B cell (primary cell): ENCODE results near the gene COG3. TPM values are rescaled to one million over a fixed set of nuclear protein-coding genes. Genes with fewer than 3 reads are reported as not detected.

Experiments used
- ATAC-seq: fragments of 200-7000 bp; cut with Tn5 transposase; one replicate; pipeline ENCODE4 v1.10.0; 2021; ENCODE audit warnings: low read depth, mild to moderate bottlenecking, moderate number of reproducible peaks, moderate library complexity
- CTCF ChIA-PET: fragments of 350-600 bp; sonication (Branson Sonifier 250); formaldehyde crosslinking; loops from one replicate; lab custom pipeline; 2021; ENCODE audit warnings: antibody characterized with exemption, inconsistent platforms; lab: Charles Lee
- POLR2A ChIA-PET: fragments of 350-600 bp; sonication (Branson Sonifier 250); formaldehyde crosslinking; loops from one replicate; lab custom pipeline; 2021; ENCODE audit warnings: antibody characterized with exemption; lab: Charles Lee
- DNase-seq: peaks from one replicate; pipeline ENCODE4 v3.0.0; 2013
- H2AFZ ChIP-seq: 2 replicates; pipeline ENCODE4 v1.6.1; 2012; ENCODE audit warnings: mild to moderate bottlenecking, low read depth, low read length; ENCODE audit not compliant: insufficient read depth, poor library complexity, severe bottlenecking
- H3K27ac ChIP-seq, 2 donors: 1 replicate in 1 of 2; 2 replicates in 1 of 2; pipeline ENCODE4 v1.5.1; 2012 to 2013; ENCODE audit warnings: low read length in 2 of 2, mild to moderate bottlenecking in 2 of 2, moderate library complexity in 1 of 2
- H3K27me3 ChIP-seq, 4 experiments: fragments of 200-600 bp in 1 of 4; sonication (generic) in 1 of 4; replicated peaks in 1 of 4; 1 replicate in 2 of 4; 2 replicates in 2 of 4; pipeline versions ENCODE4 v1.6.1 to v1.7.0; 2013 to 2016; ENCODE audit warnings: low read length in 3 of 4, mild to moderate bottlenecking in 2 of 4, mixed read lengths in 1 of 4, moderate library complexity in 1 of 4; ENCODE audit not compliant: insufficient read depth in 4 of 4, control insufficient read depth in 3 of 4; ENCODE audit errors: control extremely low read depth in 1 of 4
- H3K36me3 ChIP-seq, 2 experiments: replicated peaks in 1 of 2; 1 replicate in 1 of 2; 2 replicates in 1 of 2; pipeline versions ENCODE4 v1.6.1 to v1.7.1; 2013; ENCODE audit warnings: low read length in 1 of 2; ENCODE audit not compliant: insufficient read depth in 2 of 2, control insufficient read depth in 1 of 2; ENCODE audit errors: control extremely low read depth in 1 of 2, extremely low read depth in 1 of 2
- H3K4me1 ChIP-seq, 2 donors: fragments of 200-600 bp in 1 of 2; sonication (generic) in 1 of 2; 1 replicate in 1 of 2; 2 replicates in 1 of 2; pipeline versions ENCODE4 v1.5.1 to v1.6.1; 2013 to 2017; ENCODE audit warnings: low read length in 2 of 2; ENCODE audit not compliant: control insufficient read depth in 2 of 2, insufficient read depth in 2 of 2
- H3K4me2 ChIP-seq: replicated peaks from 2 replicates; pipeline ENCODE3; 2012; ENCODE audit warnings: mild to moderate bottlenecking, low read depth, low read length; ENCODE audit not compliant: poor library complexity, severe bottlenecking
- H3K4me3 ChIP-seq, 5 experiments: fragments of 200-600 bp in 1 of 5; sonication (generic) in 1 of 5; 1 replicate in 3 of 5; 2 replicates in 2 of 5; pipeline versions ENCODE4 v1.5.1 to v1.7.0; 2011 to 2016; ENCODE audit warnings: low read length in 4 of 5, mild to moderate bottlenecking in 4 of 5, low read depth in 2 of 5, control low read depth in 1 of 5, moderate library complexity in 1 of 5; ENCODE audit not compliant: insufficient read depth in 1 of 5; ENCODE audit errors: control extremely low read depth in 1 of 5, extremely low read depth in 1 of 5
- H3K79me2 ChIP-seq: fragments of 200-600 bp; sonication (generic); one replicate; pipeline ENCODE4 v1.6.0; 2016; ENCODE audit warnings: low read length; ENCODE audit not compliant: control insufficient read depth, insufficient read depth
- H3K9ac ChIP-seq: fragments of 200-600 bp; sonication (generic); 2 replicates; pipeline ENCODE4 v1.6.1; 2017; ENCODE audit warnings: mild to moderate bottlenecking, low read length, moderate library complexity
- H3K9me3 ChIP-seq, 3 donors: one replicate each; pipeline versions ENCODE4 v1.6.1 to v1.7.1; 2013; ENCODE audit warnings: low read length in 2 of 3; ENCODE audit not compliant: control insufficient read depth in 2 of 3, insufficient read depth in 1 of 3; ENCODE audit errors: control extremely low read depth in 1 of 3
- H4K20me1 ChIP-seq: 2 replicates; pipeline ENCODE4 v1.6.0; 2012; ENCODE audit warnings: mild to moderate bottlenecking, low read length; ENCODE audit not compliant: insufficient read depth, control insufficient read depth, poor library complexity, severe bottlenecking
- H3K27ac Mint-ChIP-seq: one replicate; pipeline ENCODE4 v1.8.0; 2021; ENCODE audit warnings: mixed read lengths
- H3K27me3 Mint-ChIP-seq: one replicate; pipeline ENCODE4 v1.8.0; 2021; ENCODE audit warnings: mixed read lengths
- H3K4me1 Mint-ChIP-seq: one replicate; pipeline ENCODE4 v1.8.0; 2021; ENCODE audit warnings: mixed read lengths
- H3K4me3 Mint-ChIP-seq: one replicate; pipeline ENCODE4 v1.8.0; 2021; ENCODE audit warnings: mixed read lengths
- H3K9me3 Mint-ChIP-seq: one replicate; pipeline ENCODE4 v1.8.0; 2022; ENCODE audit warnings: mixed read lengths; ENCODE audit not compliant: insufficient read depth
- CTCF ChIP-seq: fragments of 200-600 bp; IDR thresholded peaks from one replicate; pipeline ENCODE4 v1.8.0; 2022; ENCODE audit warnings: antibody characterized with exemption, mild to moderate bottlenecking
- EZH2 ChIP-seq: IDR thresholded peaks from 2 replicates; pipeline ENCODE4 v1.6.1; 2012; ENCODE audit warnings: borderline replicate concordance, low read depth, mild to moderate bottlenecking, moderate library complexity, low read length; ENCODE audit not compliant: insufficient read depth, poor library complexity, severe bottlenecking
- WGBS: methylation state at CpG from one replicate; pipeline ENCODE4 v1.1.5; 2013; ENCODE audit warnings: missing lambda C conversion rate; ENCODE audit not compliant: insufficient coverage; 5-methylcytosine and 5-hydroxymethylcytosine counted together
- intact Hi-C: fragments of 100-400 bp; cut with micrococcal nuclease; formaldehyde crosslinking; loops from one replicate; pipeline ENCODE4 v1.10.0; 2022
- polyA plus RNA-seq: library from polyadenylated mRNA; depleted of rRNA; stranded (reverse); fragments of >200 nt; gene quantifications from 2 replicates; pipeline ENCODE4 v1.2.3, GENCODE V29; 2012
- total RNA-seq, 2 donors: library from RNA; stranded (reverse); fragments of 120-200 nt in 1 of 2; gene quantifications; 1 replicate in 1 of 2; 2 replicates in 1 of 2; pipeline versions ENCODE4 v1.2.3 to v1.2.4, GENCODE V29; 2013 to 2022

COG3 gene
- total and polyA plus RNA-seq, 2 donors (not counting 1 experiment from before 2014, with no cell fraction given): 29.5 to 37.3 TPM

GRCh38 chr13:45575830-45576180, 111.1 kb downstream of the COG3 start:
- Histone ChIP-seq H3K9me3 (no peaks in the 10 kb centered on the region), H3K27ac (no peak overlapping the region), H3K4me1 (no peaks in the 10 kb centered on the region), H3K36me3 (no peaks in the 10 kb centered on the region), H3K79me2 (no peaks in the 10 kb centered on the region), H3K27me3 (peaks cover 0 to 4% (median 1%) of the 10 kb centered on the region in 4 experiments), H3K4me3 (no peak overlapping the region), H4K20me1 (no peaks in the 10 kb centered on the region), H3K9ac (no peak overlapping the region), H3K4me2 (no peak overlapping the region), H2AFZ (no peak overlapping the region)
- ChIA-PET CTCF (no interaction called here), POLR2A (no interaction called here)
- no peaks in the 10 kb centered on the region for H3K9me3 Mint-ChIP-seq
- H3K27me3 Mint-ChIP-seq: peaks cover 25% of the 10 kb centered on the region
- intact Hi-C loops: no loop called here
- no peak overlapping the region for H3K27ac Mint-ChIP-seq
- no peak overlapping the region for H3K4me3 Mint-ChIP-seq
- H3K4me1 Mint-ChIP-seq: no peaks in the 10 kb centered on the region
- no CpG with 5 or more reads among the region's 1 CpG for WGBS
- TF ChIP-seq EZH2 (no peak), CTCF (no peak)
- ATAC-seq: no peak
- no peak for DNase-seq

DNA sequence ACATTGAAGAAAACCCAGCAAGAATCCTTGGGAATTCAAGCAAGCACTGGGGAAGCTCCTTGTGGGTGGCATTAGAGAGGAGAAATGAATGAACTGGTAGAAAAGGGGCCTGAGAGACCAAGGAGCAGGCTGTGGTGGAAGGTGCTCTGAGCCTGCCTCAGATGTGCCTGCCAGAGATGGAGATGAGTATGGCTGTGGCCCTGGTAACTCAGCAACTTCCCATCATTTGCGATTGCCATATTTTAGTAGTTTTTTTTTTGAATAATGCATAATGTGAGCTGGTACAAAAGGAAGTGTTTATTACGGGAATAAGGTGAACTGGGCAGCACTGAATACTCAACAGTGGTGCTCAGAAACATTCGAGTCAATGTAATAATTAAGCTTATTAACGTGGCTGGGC, 111.7 kb downstream of the COG3 start:
- CTCF ChIA-PET: no interaction called here
- H3K9me3 ChIP-seq: no peaks in the 10 kb centered on the region
- intact Hi-C loops: no loop called here
- H3K9ac ChIP-seq: no peak overlapping the region
- H3K27ac ChIP-seq: no peak overlapping the region
- no peaks in the 10 kb centered on the region for H3K36me3 ChIP-seq
- H4K20me1 ChIP-seq: no peaks in the 10 kb centered on the region
- no peaks in the 10 kb centered on the region for H3K9me3 Mint-ChIP-seq
- H2AFZ ChIP-seq: no peak overlapping the region
- peaks cover 0 to 4% (median under 1%) of the 10 kb centered on the region in 4 experiments for H3K27me3 ChIP-seq
- DNase-seq (no peak), ATAC-seq (no peak)
- POLR2A ChIA-PET: no interaction called here
- H3K4me3 Mint-ChIP-seq: no peak overlapping the region
- WGBS: 77% methylated on average over 3 of the region's 4 CpGs
- TF ChIP-seq EZH2 (no peak), CTCF (no peak)
- no peaks in the 10 kb centered on the region for H3K4me1 ChIP-seq
- no peak overlapping the region for H3K27ac Mint-ChIP-seq
- no peaks in the 10 kb centered on the region for H3K4me1 Mint-ChIP-seq
- no peak overlapping the region for H3K4me2 ChIP-seq
- peaks cover 23% of the 10 kb centered on the region for H3K27me3 Mint-ChIP-seq
- H3K79me2 ChIP-seq: no peaks in the 10 kb centered on the region
- no peak overlapping the region for H3K4me3 ChIP-seq
